SK-N-SH (cell line): Measurements from ENCODE around the gene DUSP28. TPM values are rescaled to one million over a fixed set of nuclear protein-coding genes. Genes with fewer than 3 reads are reported as not detected.

ENCODE experiments used
- CTCF ChIA-PET: fragments of 300-600, 350-600 bp; formaldehyde crosslinking; extraction: SDS; loops from one replicate; lab custom pipeline; 2021; lab: Yijun Ruan, JAX
- POLR2A ChIA-PET: fragments of 350-600 bp; sonication (Branson Sonifier 250); formaldehyde crosslinking; extraction: SDS; loops from one replicate; lab custom pipeline; 2020; ENCODE audit warnings: antibody characterized with exemption, inconsistent platforms; lab: Yijun Ruan, JAX
- DNase-seq: peaks from one replicate; pipeline ENCODE4 v3.0.0; 2012
- H2AFZ ChIP-seq: fragments of 200-600 bp; sonication (generic); 2 replicates; pipeline ENCODE4 v1.8.1; 2016; ENCODE audit warnings: antibody characterized with exemption, mild to moderate bottlenecking, low read depth
- H3F3A ChIP-seq: fragments of 200-600 bp; sonication (generic); replicated peaks from 2 replicates; pipeline ENCODE3; 2016; ENCODE audit warnings: antibody characterized with exemption, mild to moderate bottlenecking; ENCODE audit not compliant: insufficient read depth
- H3K27ac ChIP-seq, 2 experiments: fragments of 200-500 bp in 1 of 2; fragments of 200-600 bp in 1 of 2; sonication (Bioruptor generic) in 1 of 2; sonication (generic), shearing (Covaris generic) in 1 of 2; 2 replicates each; pipeline versions ENCODE4 v1.5.1 to v1.6.1; 2014 to 2016; ENCODE audit warnings: low read depth in 2 of 2, inconsistent platforms in 1 of 2, low read length in 1 of 2, mild to moderate bottlenecking in 1 of 2, mixed read lengths in 1 of 2
- H3K27me3 ChIP-seq: fragments of 200-600 bp; sonication (generic), shearing (Covaris generic); 2 replicates; pipeline ENCODE4 v1.6.1; 2016; ENCODE audit warnings: mixed run types; ENCODE audit not compliant: insufficient read depth
- H3K36me3 ChIP-seq, 2 experiments: fragments of 200-500 bp in 1 of 2; fragments of 200-600 bp in 1 of 2; sonication (Bioruptor generic) in 1 of 2; sonication (generic) in 1 of 2; replicated peaks in 1 of 2; 2 replicates each; pipeline versions ENCODE3 to v1.5.1; 2014 to 2016; ENCODE audit warnings: low read length in 1 of 2, mild to moderate bottlenecking in 1 of 2; ENCODE audit not compliant: insufficient read depth in 2 of 2, control insufficient read depth in 1 of 2
- H3K4me1 ChIP-seq, 2 experiments: fragments of 200-500 bp in 1 of 2; fragments of 200-600 bp in 1 of 2; sonication (Bioruptor generic) in 1 of 2; sonication (generic), shearing (Covaris generic) in 1 of 2; 2 replicates each; pipeline versions ENCODE4 v1.5.1 to v1.6.1; 2014 to 2016; ENCODE audit warnings: low read depth in 1 of 2, low read length in 1 of 2, mixed run types in 1 of 2; ENCODE audit not compliant: insufficient read depth in 2 of 2, control insufficient read depth in 1 of 2
- H3K4me2 ChIP-seq: fragments of 200-600 bp; sonication (generic), shearing (Covaris generic); 2 replicates; pipeline ENCODE4 v1.6.1; 2017; ENCODE audit warnings: mixed run types
- H3K4me3 ChIP-seq, 2 experiments: fragments of 200-500 bp in 1 of 2; fragments of 200-600 bp in 1 of 2; sonication (Bioruptor generic) in 1 of 2; sonication (generic), shearing (Covaris generic) in 1 of 2; 2 replicates each; pipeline versions ENCODE4 v1.5.1 to v1.8.1; 2014 to 2016; ENCODE audit warnings: low read depth in 2 of 2, inconsistent platforms in 1 of 2, low read length in 1 of 2, mild to moderate bottlenecking in 1 of 2, mixed read lengths in 1 of 2, moderate library complexity in 1 of 2
- H3K79me2 ChIP-seq: fragments of 200-600 bp; sonication (generic); 2 replicates; pipeline ENCODE4 v1.8.1; 2017; ENCODE audit warnings: mild to moderate bottlenecking; ENCODE audit not compliant: insufficient read depth
- H3K9ac ChIP-seq: fragments of 200-600 bp; sonication (generic); 2 replicates; pipeline ENCODE4 v1.6.1; 2017; ENCODE audit warnings: mixed run types
- H3K9me2 ChIP-seq: fragments of 200-600 bp; sonication (generic); 2 replicates; pipeline ENCODE4 v1.6.1; 2017; ENCODE audit warnings: mixed run types
- H3K9me3 ChIP-seq: fragments of 200-600 bp; sonication (generic); 2 replicates; pipeline ENCODE4 v1.6.1; 2017; ENCODE audit warnings: mixed run types, mild to moderate bottlenecking, moderate library complexity
- H4K20me1 ChIP-seq: fragments of 200-600 bp; sonication (generic); 2 replicates; pipeline ENCODE4 v1.6.1; 2017; ENCODE audit warnings: mild to moderate bottlenecking, mixed run types; ENCODE audit not compliant: insufficient read depth
- CTCF ChIP-seq: fragments of 200-600 bp; sonication (generic); IDR thresholded peaks from 2 replicates; pipeline ENCODE4 v1.6.1; 2017; ENCODE audit warnings: antibody characterized with exemption, mild to moderate bottlenecking, moderate library complexity
- EP300 ChIP-seq, 2 experiments: IDR thresholded peaks; 2 replicates each; pipeline versions ENCODE4 v1.4.0 to v1.6.1; 2012; ENCODE audit warnings: borderline replicate concordance in 1 of 2, low read depth in 1 of 2, low read length in 1 of 2
- GABPA ChIP-seq: IDR thresholded peaks from 2 replicates; pipeline ENCODE4 v1.4.0; 2012; ENCODE audit warnings: low read depth, mild to moderate bottlenecking
- IRF3 ChIP-seq: fragments of 150-350 bp; IDR thresholded peaks from 2 replicates; pipeline ENCODE4 v1.6.1; 2016; ENCODE audit warnings: mild to moderate bottlenecking, low read depth, low read length
- JUND ChIP-seq: IDR thresholded peaks from 2 replicates; pipeline ENCODE4 v1.4.0; 2012
- NFIC ChIP-seq: IDR thresholded peaks from 2 replicates; pipeline ENCODE4 v1.4.0; 2012; ENCODE audit warnings: borderline replicate concordance
- RXRA ChIP-seq: IDR thresholded peaks from 2 replicates; pipeline ENCODE4 v1.4.0; 2012; ENCODE audit warnings: low read depth, mild to moderate bottlenecking, borderline replicate concordance
- ZBTB33 ChIP-seq: IDR thresholded peaks from 2 replicates; pipeline ENCODE4 v1.4.0; 2012; ENCODE audit warnings: low read depth, borderline replicate concordance
- WGBS: methylation state at CpG from one replicate; pipeline ENCODE4 v1.1.6; 2017; ENCODE audit warnings: low lambda C conversion rate; 5-methylcytosine and 5-hydroxymethylcytosine counted together
- polyA plus RNA-seq, 3 experiments: library from polyadenylated mRNA; depleted of rRNA; stranded (reverse); fragments of >200 nt; gene quantifications; 2 replicates each; pipeline ENCODE4 v1.2.3, GENCODE V29; 2012

The DUSP28 gene
- polyA plus RNA-seq, 1 of the 3 experiments (the other 2 are of a cell fraction) = 4.1 TPM

- ChIA-PET CTCF (interaction anchor here (0.7 to 1.4 kb wide), 3 partner anchors 8 to 84 kb away, joined by 3 to 4 read pairs (median 3); no protein-coding TSS in a partner anchor), POLR2A (interaction anchor here (1.9 kb wide), 1 partner anchor 12 kb away, joined by 5 read pairs; the partner anchor contains the start of gene CAPN10)
- Histone ChIP-seq H3K4me1 (peaks cover 0 to 3% of the 10 kb centered on the region in 2 experiments; a peak in 1 of 4 replicates), H3K9me2 (no peaks in the 10 kb centered on the region), H3K27me3 (no peaks in the 10 kb centered on the region), H4K20me1 (0 out of 2 replicates have a peak, but pooled peaks cover 3% of the 10 kb centered on the region), H3K27ac (no peak overlapping the region), H2AFZ (no peak overlapping the region), H3K9ac (no peak overlapping the region), H3K4me2 (no peak overlapping the region), H3K9me3 (no peaks in the 10 kb centered on the region), H3K36me3 (peaks cover 0 to 28% of the 10 kb centered on the region in 2 experiments), H3F3A (no peaks in the 10 kb centered on the region), H3K79me2 (peaks cover 11% of the 10 kb centered on the region; the same call in 1 of the 2 replicates), H3K4me3 (no peak overlapping the region)
- no peak for DNase-seq
- TF ChIP-seq RXRA (no peak), EP300 (IDR thresholded peaks at IDR 0.05; ENCODE audit: borderline replicate concordance in 1 of 2, low read depth in 1 of 2, low read length in 1 of 2) (no peak)
- 60% methylated on average over 3 of the region's 22 CpGs for WGBS
Measured at GRCh38 chr2:240597419-240598181, 37.4 kb downstream of the DUSP28 start.

GRCh38 chr2:240598311-240598911 lies 38.3 kb downstream of the DUSP28 start:
- Histone ChIP-seq H2AFZ (no peak overlapping the region), H3K79me2 (peaks cover 3% of the 10 kb centered on the region; the same call in 1 of the 2 replicates), H3K9me2 (no peaks in the 10 kb centered on the region), H3K4me2 (no peak overlapping the region), H3K27me3 (no peaks in the 10 kb centered on the region), H3K4me1 (peaks cover 0 to 3% of the 10 kb centered on the region in 2 experiments; a peak in 1 of 4 replicates), H3K9me3 (no peaks in the 10 kb centered on the region), H3K9ac (no peak overlapping the region), H4K20me1 (0 out of 2 replicates have a peak, but pooled peaks cover 2% of the 10 kb centered on the region), H3K36me3 (peaks cover 0 to 26% of the 10 kb centered on the region in 2 experiments), H3F3A (no peaks in the 10 kb centered on the region), H3K27ac (no peak overlapping the region), H3K4me3 (no peak overlapping the region)
- no peak for TF ChIP-seq CTCF
- no peak for TF ChIP-seq ZBTB33
- TF ChIP-seq GABPA = no peak
- TF ChIP-seq NFIC = no peak
- TF ChIP-seq JUND = no peak
- no peak for TF ChIP-seq IRF3
- CTCF ChIA-PET = no interaction called here
- no peak for DNase-seq
- POLR2A ChIA-PET = interaction anchor here (1.9 kb wide), 1 partner anchor 12 kb away, joined by 5 read pairs; the partner anchor contains the start of gene CAPN10
- no CpG with 5 or more reads among the region's 17 CpGs for WGBS
